PC-3 (cell line): ENCODE data around the gene LYRM4. TPM values are rescaled to one million over a fixed set of nuclear protein-coding genes. Genes with fewer than 3 reads are reported as not detected.
A peak's percentile ranks its signal among the peaks of the same experiment; 100 is the strongest.

Source experiments
- ATAC-seq: fragments of 200-7000 bp; cut with Tn5 transposase; 2 replicates; pipeline ENCODE4 v1.9.1; 2020; ENCODE audit warnings: mild to moderate bottlenecking, moderate library complexity
- BruUV-seq: library from RNA; stranded (reverse); fragments of 400-500 nt; replicated peaks from 2 replicates; lab custom pipeline; 2021; lab: Mats Ljungman, UMichigan
- CTCF ChIA-PET: fragments of 300-600 bp; sonication (Branson Sonifier 250); formaldehyde crosslinking; loops from one replicate; lab custom pipeline; 2022; ENCODE audit warnings: antibody characterized with exemption; lab: Charles Lee
- POLR2A ChIA-PET: fragments of 300-600 bp; sonication (Branson Sonifier 250); formaldehyde crosslinking; loops from one replicate; lab custom pipeline; 2022; ENCODE audit warnings: antibody characterized with exemption; ENCODE audit not compliant: unreplicated experiment; lab: Charles Lee
- DNase-seq: peaks from one replicate; pipeline ENCODE4 v3.0.0-alpha.2; 2015
- H2AFZ ChIP-seq: fragments of 300-600 bp; sonication (generic); 2 replicates; pipeline ENCODE4 v1.6.0; 2016; ENCODE audit warnings: antibody characterized with exemption, low read length
- H3F3A ChIP-seq: fragments of 300-600 bp; sonication (generic); one replicate; pipeline ENCODE4 v1.6.0; 2017; ENCODE audit warnings: antibody characterized with exemption, low read length, control low read depth, mild to moderate bottlenecking; ENCODE audit not compliant: unreplicated experiment
- H3K27ac ChIP-seq: fragments of 300-600 bp; sonication (generic); 2 replicates; pipeline ENCODE4 v1.5.1; 2016; ENCODE audit warnings: mild to moderate bottlenecking, low read length
- H3K27me3 ChIP-seq: fragments of 300-600 bp; sonication (generic); 2 replicates; pipeline ENCODE4 v1.6.1; 2016; ENCODE audit warnings: low read length, mixed read lengths
- H3K36me3 ChIP-seq: fragments of 300-600 bp; sonication (generic); 2 replicates; pipeline ENCODE4 v1.6.1; 2016; ENCODE audit warnings: low read depth, mixed run types, low read length, mixed read lengths
- H3K4me1 ChIP-seq: fragments of 300-600 bp; sonication (generic); 2 replicates; pipeline ENCODE4 v1.5.1; 2016; ENCODE audit warnings: low read length; ENCODE audit not compliant: insufficient read depth
- H3K4me2 ChIP-seq: fragments of 300-600 bp; sonication (generic); 2 replicates; pipeline ENCODE4 v1.6.0; 2016; ENCODE audit warnings: low read length
- H3K4me3 ChIP-seq: fragments of 300-600 bp; sonication (generic); 2 replicates; pipeline ENCODE4 v1.5.1; 2016; ENCODE audit warnings: mild to moderate bottlenecking, low read length, mixed read lengths
- H3K79me2 ChIP-seq: fragments of 300-600 bp; sonication (generic); 2 replicates; pipeline ENCODE4 v1.6.1; 2017; ENCODE audit warnings: low read length, mixed read lengths
- H3K9ac ChIP-seq: fragments of 300-600 bp; sonication (generic); 2 replicates; pipeline ENCODE4 v1.6.0; 2016; ENCODE audit warnings: mild to moderate bottlenecking, low read length
- H3K9me2 ChIP-seq: fragments of 300-600 bp; sonication (generic); replicated peaks from 2 replicates; pipeline ENCODE4 v1.6.1; 2016; ENCODE audit warnings: mixed run types, low read length, mixed read lengths
- H3K9me3 ChIP-seq: fragments of 300-600 bp; sonication (generic); 2 replicates; pipeline ENCODE4 v1.6.1; 2016; ENCODE audit warnings: low read length, mixed read lengths
- H4K20me1 ChIP-seq: fragments of 300-600 bp; sonication (generic); 2 replicates; pipeline ENCODE4 v1.6.1; 2016; ENCODE audit warnings: low read length, mixed read lengths
- EZH2 ChIP-seq: fragments of 300-600 bp; sonication (generic); IDR thresholded peaks from one replicate; pipeline ENCODE4 v1.6.1; 2017; ENCODE audit warnings: antibody characterized with exemption, mild to moderate bottlenecking, low read length; ENCODE audit not compliant: unreplicated experiment
- EZH2phosphoT487 ChIP-seq: fragments of 300-600 bp; sonication (generic); IDR thresholded peaks from 2 replicates; pipeline ENCODE4 v1.6.1; 2018; ENCODE audit warnings: mild to moderate bottlenecking, antibody characterized with exemption, low read length, borderline replicate concordance
- intact Hi-C: fragments of 100-400 bp; cut with micrococcal nuclease; formaldehyde crosslinking; loops from 2 replicates; pipeline ENCODE4 v1.9.0; 2023
- total RNA-seq: library from RNA; depleted of rRNA; stranded (reverse); fragments of >200 nt; gene quantifications from 2 replicates; pipeline ENCODE4 v1.2.3, GENCODE V29; 2014
- TF ChIP-seq, protein P1 (sequence below): fragments of 300-600 bp; sonication (generic); conservative IDR thresholded peaks from 2 replicates; pipeline ENCODE4 v1.5.1; 2017; ENCODE audit warnings: antibody characterized with exemption, low read depth, mild to moderate bottlenecking, low read length

LYRM4 gene
- total RNA-seq, 1 experiment from 2014 or later: 27.7 TPM

DNA sequence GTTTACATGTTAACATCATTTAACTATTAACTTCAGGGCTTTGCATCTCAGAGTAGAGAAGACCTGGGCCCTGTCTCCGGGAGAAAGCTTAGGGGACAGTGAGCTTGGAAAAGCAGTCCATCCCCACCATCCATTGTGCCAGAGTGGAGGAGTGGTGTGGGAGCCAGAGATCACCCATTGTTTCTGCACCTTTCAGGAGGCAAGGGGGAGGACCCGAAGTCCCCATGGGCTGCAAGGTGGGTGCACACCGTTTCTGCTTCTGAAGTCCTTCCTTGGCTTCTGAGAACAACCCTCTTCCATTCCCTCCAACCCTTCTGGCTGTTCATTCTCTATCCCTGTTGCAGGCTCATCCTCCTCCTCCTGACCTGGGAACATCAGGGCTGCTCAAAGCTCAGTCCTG lies 179.6 kb downstream of the LYRM4 start:
- no peak overlapping the region for H3K9ac ChIP-seq
- no peak for ATAC-seq
- no peaks in the 10 kb centered on the region for H3K79me2 ChIP-seq
- no peak overlapping the region for H3K4me2 ChIP-seq
- no peaks in the 10 kb centered on the region for H3K27me3 ChIP-seq
- no peak overlapping the region for H3K27ac ChIP-seq
- no peaks in the 10 kb centered on the region for H4K20me1 ChIP-seq
- no peak for DNase-seq
- H3K9me2 ChIP-seq: no peaks in the 10 kb centered on the region
- TF ChIP-seq EZH2: no peak
- no peak for TF ChIP-seq EZH2phosphoT487
- TF ChIP-seq, protein P1, sequence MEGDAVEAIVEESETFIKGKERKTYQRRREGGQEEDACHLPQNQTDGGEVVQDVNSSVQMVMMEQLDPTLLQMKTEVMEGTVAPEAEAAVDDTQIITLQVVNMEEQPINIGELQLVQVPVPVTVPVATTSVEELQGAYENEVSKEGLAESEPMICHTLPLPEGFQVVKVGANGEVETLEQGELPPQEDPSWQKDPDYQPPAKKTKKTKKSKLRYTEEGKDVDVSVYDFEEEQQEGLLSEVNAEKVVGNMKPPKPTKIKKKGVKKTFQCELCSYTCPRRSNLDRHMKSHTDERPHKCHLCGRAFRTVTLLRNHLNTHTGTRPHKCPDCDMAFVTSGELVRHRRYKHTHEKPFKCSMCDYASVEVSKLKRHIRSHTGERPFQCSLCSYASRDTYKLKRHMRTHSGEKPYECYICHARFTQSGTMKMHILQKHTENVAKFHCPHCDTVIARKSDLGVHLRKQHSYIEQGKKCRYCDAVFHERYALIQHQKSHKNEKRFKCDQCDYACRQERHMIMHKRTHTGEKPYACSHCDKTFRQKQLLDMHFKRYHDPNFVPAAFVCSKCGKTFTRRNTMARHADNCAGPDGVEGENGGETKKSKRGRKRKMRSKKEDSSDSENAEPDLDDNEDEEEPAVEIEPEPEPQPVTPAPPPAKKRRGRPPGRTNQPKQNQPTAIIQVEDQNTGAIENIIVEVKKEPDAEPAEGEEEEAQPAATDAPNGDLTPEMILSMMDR: no peak
- no peak overlapping the region for H3K4me3 ChIP-seq
- no peak overlapping the region for H2AFZ ChIP-seq
- no TSS peak for BruUV-seq
- H3K9me3 ChIP-seq: no peaks in the 10 kb centered on the region
- ChIA-PET POLR2A (no interaction called here), CTCF (no interaction called here)
- intact Hi-C loops: no loop called here
- no peaks in the 10 kb centered on the region for H3K36me3 ChIP-seq
- peaks cover 35% of the 10 kb centered on the region for H3K4me1 ChIP-seq
- no peaks in the 10 kb centered on the region for H3F3A ChIP-seq

DNA sequence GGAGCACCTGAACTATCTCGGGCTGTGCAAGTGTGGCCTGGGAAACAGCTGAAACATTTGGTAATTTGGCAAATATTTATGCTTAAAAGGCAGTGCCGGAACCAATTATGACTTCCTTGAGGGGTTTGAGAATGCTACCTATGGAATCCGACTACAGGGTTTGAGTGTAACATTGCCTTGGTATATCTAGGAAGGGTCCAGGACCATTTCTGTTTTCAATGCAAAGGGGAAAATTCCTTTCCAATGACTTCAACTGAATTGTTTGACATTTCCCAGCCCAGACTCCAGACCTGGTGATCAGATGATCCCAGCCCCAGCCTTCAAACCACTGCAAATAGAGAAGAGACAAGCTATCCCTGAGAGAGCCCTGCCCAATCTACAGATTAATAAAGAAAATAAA lies 180.2 kb downstream of the LYRM4 start:
- Histone ChIP-seq H3F3A (no peaks in the 10 kb centered on the region), H3K4me1 (peaks cover 35% of the 10 kb centered on the region), H3K79me2 (no peaks in the 10 kb centered on the region), H3K9me3 (no peaks in the 10 kb centered on the region), H3K36me3 (no peaks in the 10 kb centered on the region), H3K9me2 (no peaks in the 10 kb centered on the region), H3K4me3 (no peak overlapping the region), H3K27ac (no peak overlapping the region), H3K4me2 (no peak overlapping the region), H3K27me3 (no peaks in the 10 kb centered on the region), H3K9ac (no peak overlapping the region), H2AFZ (no peak overlapping the region), H4K20me1 (no peaks in the 10 kb centered on the region)
- no TSS peak for BruUV-seq
- ATAC-seq (no peak), DNase-seq (no peak)
- ChIA-PET CTCF (no interaction called here), POLR2A (no interaction called here)
- intact Hi-C loops: no loop called here
- no peak for TF ChIP-seq EZH2

DNA sequence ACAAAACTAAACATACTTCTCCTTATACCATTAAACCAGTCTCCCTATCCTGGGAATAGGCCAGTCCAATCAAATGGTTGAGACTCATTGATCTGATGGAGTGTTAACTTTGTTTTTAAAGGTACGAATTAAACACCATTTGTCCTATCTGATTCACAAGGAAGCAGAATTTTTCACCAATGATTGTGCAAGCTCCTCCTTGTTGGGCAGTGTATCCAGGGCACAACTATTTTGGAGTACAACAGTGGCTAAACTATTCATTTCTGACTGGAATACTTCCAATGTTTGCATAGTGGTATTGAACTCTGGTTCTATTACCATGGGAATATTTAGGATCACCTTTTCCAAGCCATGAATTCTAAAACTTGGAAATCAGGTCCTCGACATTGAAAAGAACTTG lies 181.1 kb downstream of the LYRM4 start:
- Histone ChIP-seq H3F3A (no peaks in the 10 kb centered on the region), H3K79me2 (no peaks in the 10 kb centered on the region), H3K9me3 (no peaks in the 10 kb centered on the region), H3K9ac (no peak overlapping the region), H4K20me1 (no peaks in the 10 kb centered on the region), H3K9me2 (no peaks in the 10 kb centered on the region), H3K27me3 (no peaks in the 10 kb centered on the region), H3K27ac (no peak overlapping the region), H3K4me1 (peaks cover 33% of the 10 kb centered on the region), H3K36me3 (no peaks in the 10 kb centered on the region), H3K4me3 (no peak overlapping the region), H3K4me2 (no peak overlapping the region), H2AFZ (no peak overlapping the region)
- DNase-seq (no peak), ATAC-seq (no peak)
- CTCF ChIA-PET: no interaction called here
- no TSS peak for BruUV-seq
- intact Hi-C loops: no loop called here
- POLR2A ChIA-PET: no interaction called here
- no peak for TF ChIP-seq EZH2

DNA sequence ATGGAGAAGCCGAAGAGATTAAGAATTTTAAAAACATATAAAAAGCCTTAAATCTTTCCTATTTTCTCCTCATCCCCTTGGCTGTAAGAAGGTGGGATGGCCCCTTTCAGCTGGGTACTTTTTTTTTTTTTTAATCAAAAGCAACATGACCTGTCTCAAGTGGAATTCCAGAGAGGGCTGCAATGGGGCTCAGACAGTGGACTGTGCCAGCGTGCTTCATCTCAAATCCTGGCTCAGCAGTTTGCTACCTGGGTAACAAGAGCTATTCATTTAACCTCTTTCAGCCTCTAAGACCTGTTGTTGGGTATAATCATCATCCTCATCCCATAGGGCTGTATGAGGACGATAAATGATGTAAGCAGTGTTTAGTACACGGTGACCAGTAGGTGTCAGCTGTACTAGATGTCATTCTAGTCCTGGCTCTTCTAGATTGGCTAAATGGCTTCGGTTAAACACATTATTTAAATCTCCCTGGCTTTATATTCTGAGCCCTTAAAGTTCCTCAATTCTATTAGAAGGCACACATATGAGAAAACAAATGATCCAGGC lies 182.6 kb downstream of the LYRM4 start:
- Histone ChIP-seq H3K4me2 (no peak overlapping the region), H2AFZ (no peak overlapping the region), H3K27me3 (no peaks in the 10 kb centered on the region), H3K4me1 (peaks cover 23% of the 10 kb centered on the region), H3K79me2 (no peaks in the 10 kb centered on the region), H3F3A (no peaks in the 10 kb centered on the region), H3K9me2 (no peaks in the 10 kb centered on the region), H3K9me3 (no peaks in the 10 kb centered on the region), H3K27ac (no peak overlapping the region), H3K9ac (no peak overlapping the region), H3K36me3 (no peaks in the 10 kb centered on the region), H3K4me3 (no peak overlapping the region), H4K20me1 (no peaks in the 10 kb centered on the region)
- no peak for TF ChIP-seq EZH2
- TF ChIP-seq, protein P1: peak; percentile 60
- CTCF ChIA-PET: interaction anchor here (0.5 kb wide), 1 partner anchor 11 kb away, joined by 3 read pairs; no protein-coding TSS in a partner anchor
- intact Hi-C loops: no loop called here
- POLR2A ChIA-PET: no interaction called here
- ATAC-seq: peak; percentile 52
- DNase-seq: peak; percentile 56
- BruUV-seq: no TSS peak
